22Rv1 (cell line): ENCODE results near the gene OTOP2.

Source experiments
- H3K27ac ChIP-seq: fragments of 450-650 bp; 2 replicates; pipeline ENCODE4 v1.5.1; 2017
- CTCF ChIP-seq: fragments of 450-650 bp; IDR thresholded peaks from 2 replicates; pipeline ENCODE4 v1.5.1; 2017; ENCODE audit warnings: mild to moderate bottlenecking
- ZFX ChIP-seq: fragments of 450-650 bp; IDR thresholded peaks from 2 replicates; pipeline ENCODE4 v1.6.1; 2017; ENCODE audit warnings: antibody characterized with exemption, borderline replicate concordance

Gene OTOP2

GRCh38 chr17:74951680-74952421 is 27.8 kb downstream of the OTOP2 start:
- TF ChIP-seq ZFX, result no peak
- no peak for TF ChIP-seq CTCF
- no peak overlapping the region for H3K27ac ChIP-seq

GRCh38 chr17:74952431-74953133 is 28.5 kb downstream of the OTOP2 start:
- H3K27ac ChIP-seq, result no peak overlapping the region
- TF ChIP-seq CTCF (no peak), ZFX (no peak)

GRCh38 chr17:74953134-74953687 is 29.1 kb downstream of the OTOP2 start:
- TF ChIP-seq CTCF (no peak), ZFX (no peak)
- no peak overlapping the region for H3K27ac ChIP-seq

- H3K27ac ChIP-seq, result no peak overlapping the region
- no peak for TF ChIP-seq ZFX
- no peak for TF ChIP-seq CTCF
Measured at GRCh38 chr17:74954115-74954514, 30.0 kb downstream of the OTOP2 start.

GRCh38 chr17:74954665-74955421 is 30.8 kb downstream of the OTOP2 start:
- TF ChIP-seq CTCF, result no peak
- no peak for TF ChIP-seq ZFX
- H3K27ac ChIP-seq, result no peak overlapping the region

GRCh38 chr17:74956093-74956492 is 32.0 kb downstream of the OTOP2 start:
- TF ChIP-seq CTCF (no peak), ZFX (no peak)

More at GRCh38 chr17:74956093-74956492, 32.0 kb downstream of the OTOP2 start:
- H3K27ac ChIP-seq, result no peak overlapping the region
